GM20000 (cell line): ENCODE measurements around the gene ZNF473.

Experiments
- DNase-seq: peaks from one replicate; pipeline ENCODE4 v3.0.0; 2012; ENCODE audit warnings: low spot score
- CTCF ChIP-seq: IDR thresholded peaks from 2 replicates; pipeline ENCODE4 v1.5.1; 2012; ENCODE audit warnings: mild to moderate bottlenecking, control low read depth; ENCODE audit errors: extremely low read depth, missing control alignments

Gene ZNF473

GRCh38 chr19:49983645-49984229 is 42.1 kb upstream of the ZNF473 start:
- DNase-seq = peak; percentile 70
- TF ChIP-seq CTCF = peak; percentile 80

- TF ChIP-seq CTCF = no peak
- no peak for DNase-seq
Observed at GRCh38 chr19:49984491-49984890, 41.3 kb upstream of the ZNF473 start.

DNA sequence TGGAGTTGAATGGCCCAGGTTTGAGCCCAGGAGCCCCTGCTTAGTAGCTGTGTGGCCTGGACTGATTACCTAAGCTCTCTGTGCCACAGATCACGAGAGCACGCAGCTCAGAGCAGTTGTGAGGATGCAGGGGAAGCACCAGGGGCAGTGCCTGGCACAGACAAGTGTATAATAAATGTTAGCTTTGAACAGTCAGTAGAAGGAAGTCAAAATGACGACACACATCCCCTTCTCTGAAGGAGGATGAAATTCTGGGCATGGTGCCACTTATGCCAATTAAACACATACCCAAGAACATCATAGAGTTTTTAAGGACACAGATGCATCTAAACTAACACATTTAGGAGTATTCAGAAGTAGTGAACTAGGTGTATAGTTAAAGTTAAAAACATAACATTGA is 39.9 kb upstream of the ZNF473 start:
- no peak for TF ChIP-seq CTCF
- no peak for DNase-seq

DNA sequence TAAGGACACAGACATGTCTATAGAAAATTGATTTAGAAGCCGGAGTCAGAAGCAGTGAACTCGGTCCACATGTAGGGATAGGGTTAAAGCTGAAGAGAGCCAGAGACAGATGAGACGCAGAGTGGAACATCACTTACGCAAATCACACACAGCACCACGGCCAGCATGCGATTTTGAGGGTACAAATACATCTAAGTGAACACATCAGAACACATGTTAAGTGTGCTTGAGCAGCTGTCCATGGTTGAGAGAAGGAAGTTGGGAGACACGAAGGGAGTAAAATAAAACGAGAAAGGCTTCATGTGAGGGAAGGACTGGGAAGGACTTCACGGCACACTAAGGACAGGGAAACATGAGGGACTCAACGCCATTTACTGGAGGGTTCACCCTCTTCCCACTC is 39.5 kb upstream of the ZNF473 start:
- DNase-seq = no peak

DNA sequence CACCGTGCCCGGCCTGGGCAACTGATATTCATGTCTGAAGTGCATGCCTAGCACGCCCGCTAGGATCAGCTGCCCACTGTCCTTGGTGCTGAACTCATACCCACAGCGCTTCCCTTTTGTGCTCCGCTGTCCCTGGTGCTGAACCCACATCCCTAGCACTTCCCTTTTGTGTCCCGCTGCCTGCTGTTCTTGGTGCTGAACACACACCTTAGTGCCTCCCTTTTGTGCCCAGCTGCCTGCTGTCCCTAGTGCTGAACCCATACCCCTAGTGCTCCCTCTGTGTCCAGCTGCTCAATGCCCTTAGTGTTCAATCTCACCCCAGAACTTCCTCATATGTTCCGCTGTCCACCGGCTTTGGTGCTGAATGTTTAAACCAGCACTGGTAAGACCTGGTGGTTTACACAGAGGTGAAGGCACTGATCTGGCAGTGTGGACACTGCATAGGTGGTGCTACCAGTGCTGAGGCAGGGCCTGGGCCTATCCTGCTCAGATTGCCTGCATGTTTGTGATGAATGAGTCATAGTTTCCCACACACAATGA is 38.6 kb upstream of the ZNF473 start:
- DNase-seq = peak; percentile 76
- no peak for TF ChIP-seq CTCF

More for the DNA sequence above, 39.5 kb upstream of the ZNF473 start:
- no peak for TF ChIP-seq CTCF

GRCh38 chr19:49988007-49988406 is 37.8 kb upstream of the ZNF473 start:
- no peak for TF ChIP-seq CTCF
- no peak for DNase-seq

DNA sequence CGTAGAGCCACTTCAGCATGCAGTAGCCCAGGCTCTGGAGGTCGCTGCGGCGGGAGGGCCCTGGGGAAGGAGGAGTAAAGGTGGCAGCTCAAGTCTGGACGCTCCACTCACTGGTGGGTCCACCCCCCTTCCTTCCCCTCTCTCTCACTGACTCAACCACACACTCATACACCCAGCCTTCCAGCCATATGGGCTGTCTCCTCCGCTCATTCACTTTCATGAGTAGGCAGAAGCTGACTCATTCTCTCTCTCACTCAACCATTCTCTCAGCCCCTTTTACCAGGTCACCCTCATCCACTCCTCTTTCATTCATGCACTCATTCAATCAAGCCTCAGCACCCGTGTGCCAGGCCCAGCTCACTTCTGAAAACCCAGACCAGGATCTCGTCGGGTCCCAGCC is 37.4 kb upstream of the ZNF473 start:
- TF ChIP-seq CTCF = no peak
- no peak for DNase-seq
